ENCODE measurements around the gene CACNA1C.

DNA sequence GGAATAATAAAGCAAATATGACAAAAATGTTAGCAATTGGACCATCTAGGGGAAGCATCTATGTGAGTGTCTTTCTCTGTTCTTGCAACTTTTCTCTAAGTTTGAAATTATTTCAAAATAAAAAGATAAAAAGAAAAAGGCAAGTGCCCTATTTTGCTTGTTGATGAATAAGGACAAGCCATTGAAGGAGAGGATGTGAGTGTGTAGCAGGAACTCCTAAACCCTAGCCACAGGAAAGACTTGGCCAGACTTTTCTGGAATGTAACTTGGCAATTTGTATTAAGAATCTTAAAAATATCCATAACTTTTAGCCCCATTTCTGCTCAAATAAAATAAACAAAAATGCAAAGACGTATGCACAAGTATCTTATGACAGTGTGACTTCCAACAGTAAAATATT lies 279.4 kb downstream of the CACNA1C start:
- TF ChIP-seq, protein P1, sequence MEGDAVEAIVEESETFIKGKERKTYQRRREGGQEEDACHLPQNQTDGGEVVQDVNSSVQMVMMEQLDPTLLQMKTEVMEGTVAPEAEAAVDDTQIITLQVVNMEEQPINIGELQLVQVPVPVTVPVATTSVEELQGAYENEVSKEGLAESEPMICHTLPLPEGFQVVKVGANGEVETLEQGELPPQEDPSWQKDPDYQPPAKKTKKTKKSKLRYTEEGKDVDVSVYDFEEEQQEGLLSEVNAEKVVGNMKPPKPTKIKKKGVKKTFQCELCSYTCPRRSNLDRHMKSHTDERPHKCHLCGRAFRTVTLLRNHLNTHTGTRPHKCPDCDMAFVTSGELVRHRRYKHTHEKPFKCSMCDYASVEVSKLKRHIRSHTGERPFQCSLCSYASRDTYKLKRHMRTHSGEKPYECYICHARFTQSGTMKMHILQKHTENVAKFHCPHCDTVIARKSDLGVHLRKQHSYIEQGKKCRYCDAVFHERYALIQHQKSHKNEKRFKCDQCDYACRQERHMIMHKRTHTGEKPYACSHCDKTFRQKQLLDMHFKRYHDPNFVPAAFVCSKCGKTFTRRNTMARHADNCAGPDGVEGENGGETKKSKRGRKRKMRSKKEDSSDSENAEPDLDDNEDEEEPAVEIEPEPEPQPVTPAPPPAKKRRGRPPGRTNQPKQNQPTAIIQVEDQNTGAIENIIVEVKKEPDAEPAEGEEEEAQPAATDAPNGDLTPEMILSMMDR (IDR thresholded peaks at IDR 0.05; ENCODE audit: low read depth, low read length), result no peak
- TF ChIP-seq, protein P2, sequence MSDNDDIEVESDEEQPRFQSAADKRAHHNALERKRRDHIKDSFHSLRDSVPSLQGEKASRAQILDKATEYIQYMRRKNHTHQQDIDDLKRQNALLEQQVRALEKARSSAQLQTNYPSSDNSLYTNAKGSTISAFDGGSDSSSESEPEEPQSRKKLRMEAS (IDR thresholded peaks at IDR 0.05; ENCODE audit: low read depth, low read length), result no peak
